HG02678 (cell line): ENCODE data around the gene SEC31B.

Source experiments
- ATAC-seq: cut with Tn5 transposase; IDR thresholded peaks from one replicate; pipeline ENCODE4 v1.9.1; 2021; ENCODE audit warnings: mild to moderate bottlenecking, moderate library complexity; ENCODE audit not compliant: unreplicated experiment

Gene SEC31B

DNA sequence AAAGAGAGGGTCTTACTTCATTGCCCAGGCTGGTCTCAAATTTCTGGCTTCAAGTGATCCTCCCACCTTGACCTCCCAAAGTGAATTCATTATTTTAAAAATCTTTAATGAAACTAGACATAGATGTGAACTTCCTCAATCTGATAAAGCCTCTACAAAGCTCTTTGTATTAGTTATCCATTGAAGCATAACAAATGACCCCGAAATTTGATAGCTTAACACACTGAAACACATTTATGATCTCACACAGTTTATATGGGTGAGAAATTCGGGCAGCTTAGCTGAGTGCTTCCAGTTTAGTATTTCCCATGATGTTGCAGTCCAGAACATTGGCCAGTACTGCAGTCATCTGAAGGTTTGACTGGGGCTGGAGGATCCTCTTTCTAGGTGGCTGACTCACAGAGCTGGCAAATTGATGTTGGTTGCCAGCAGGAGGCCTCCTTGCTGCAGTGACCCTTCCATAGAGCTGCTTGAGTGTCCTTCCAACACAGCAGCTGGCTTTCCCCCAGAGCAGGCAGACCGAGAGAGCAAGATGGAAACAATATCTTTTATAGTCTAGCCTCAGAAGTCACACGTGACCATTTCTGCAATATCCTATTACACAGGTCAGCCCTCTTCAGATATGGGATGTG is 73.4 kb downstream of the SEC31B start:
- no peak for ATAC-seq

DNA sequence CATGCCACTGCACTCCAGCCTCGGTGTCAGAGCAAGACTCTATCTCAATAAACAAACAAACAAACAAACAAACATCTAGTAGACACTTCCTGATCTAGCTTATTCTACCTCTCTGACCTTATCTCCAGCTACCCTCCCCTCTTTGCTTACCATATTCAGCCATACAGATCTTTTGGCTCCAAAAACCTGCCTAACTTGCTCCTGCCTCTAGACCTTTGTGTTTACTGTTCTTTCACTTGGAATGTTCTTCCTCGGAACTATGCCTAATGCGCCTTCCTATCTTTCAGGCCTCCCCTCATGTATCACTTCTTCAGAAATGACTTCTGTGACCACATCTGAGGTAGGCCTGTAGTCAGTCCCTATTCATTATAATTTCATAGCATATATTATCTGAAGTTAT is 77.1 kb downstream of the SEC31B start:
- ATAC-seq = no peak

DNA sequence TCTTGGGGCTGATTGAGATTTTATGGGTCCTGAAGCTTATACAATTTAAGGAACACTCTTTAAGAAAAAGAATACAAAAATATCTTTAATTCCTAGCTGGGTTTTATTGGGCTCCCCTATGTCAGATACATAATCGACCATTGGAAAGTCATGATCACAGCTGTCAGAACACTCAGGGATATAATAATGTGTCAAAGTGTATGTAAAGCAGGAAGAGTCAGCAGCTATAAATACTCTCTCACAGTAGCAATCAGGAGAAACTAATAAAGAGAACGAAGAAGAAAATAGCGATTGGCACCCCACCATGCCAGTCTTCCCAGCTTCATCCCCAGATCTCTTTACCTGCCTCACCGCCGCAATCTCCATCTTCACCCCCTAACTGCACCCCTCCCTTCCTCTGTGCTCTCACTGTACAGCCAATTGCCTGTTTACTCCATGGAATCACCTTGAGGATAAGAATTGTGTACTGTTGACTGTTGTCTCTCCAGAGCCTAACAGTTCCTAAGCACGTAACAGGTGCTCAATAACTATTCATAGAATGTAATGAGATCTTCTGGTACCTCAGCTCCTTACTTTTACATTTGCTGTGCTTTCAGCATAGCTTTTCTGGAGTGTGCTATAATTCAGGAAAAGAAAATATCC is 80.9 kb downstream of the SEC31B start:
- no peak for ATAC-seq
